GM23338 (cell line): ENCODE results near the gene MXRA7. TPM values are rescaled to one million over a fixed set of nuclear protein-coding genes. Genes with fewer than 3 reads are reported as not detected.

Experiments used
- ATAC-seq: fragments of 200-7000 bp; cut with Tn5 transposase; 3 replicates; pipeline ENCODE4 v1.9.1; 2020
- DNase-seq: peaks from one replicate; pipeline ENCODE4 v3.0.0-alpha.2; 2015; ENCODE audit warnings: low spot score
- H2AFZ ChIP-seq: fragments of 200-600 bp; sonication (generic); 2 replicates; pipeline ENCODE4 v1.8.0; 2016; ENCODE audit warnings: antibody characterized with exemption, mild to moderate bottlenecking, moderate library complexity
- H3F3A ChIP-seq: fragments of 200-600 bp; sonication (generic); replicated peaks from 2 replicates; pipeline ENCODE4 v1.8.0; 2017; ENCODE audit warnings: antibody characterized with exemption, mixed run types, low read depth
- H3K27ac ChIP-seq: fragments of 200-600 bp; sonication (generic); 2 replicates; pipeline ENCODE4 v1.6.1; 2016; ENCODE audit warnings: low read depth
- H3K27me3 ChIP-seq: fragments of 200-600 bp; sonication (generic); 2 replicates; pipeline ENCODE4 v1.8.0; 2016; ENCODE audit warnings: mild to moderate bottlenecking, mixed run types, moderate library complexity; ENCODE audit not compliant: insufficient read depth
- H3K36me3 ChIP-seq: fragments of 200-600 bp; sonication (generic); 2 replicates; pipeline ENCODE4 v1.8.0; 2016; ENCODE audit warnings: mild to moderate bottlenecking; ENCODE audit not compliant: insufficient read depth
- H3K4me1 ChIP-seq: fragments of 200-600 bp; sonication (generic); 2 replicates; pipeline ENCODE4 v1.8.0; 2016; ENCODE audit warnings: mild to moderate bottlenecking, moderate library complexity; ENCODE audit not compliant: insufficient read depth
- H3K4me2 ChIP-seq: fragments of 200-600 bp; sonication (generic); 2 replicates; pipeline ENCODE4 v1.7.1; 2017; ENCODE audit warnings: mixed run types
- H3K4me3 ChIP-seq: fragments of 200-600 bp; sonication (generic); 2 replicates; pipeline ENCODE4 v1.6.1; 2016; ENCODE audit warnings: mixed run types
- H3K79me2 ChIP-seq: fragments of 200-600 bp; sonication (generic); replicated peaks from 2 replicates; pipeline ENCODE4 v1.8.0; 2017; ENCODE audit warnings: mild to moderate bottlenecking; ENCODE audit not compliant: insufficient read depth
- H3K9me2 ChIP-seq: fragments of 200-600 bp; sonication (generic); 2 replicates; pipeline ENCODE4 v1.8.0; 2017; ENCODE audit not compliant: insufficient read depth
- H4K20me1 ChIP-seq: fragments of 200-600 bp; sonication (generic); replicated peaks from 2 replicates; pipeline ENCODE4 v1.8.0; 2017; ENCODE audit warnings: mild to moderate bottlenecking; ENCODE audit not compliant: insufficient read depth
- H3K27ac Mint-ChIP-seq: 2 replicates; pipeline ENCODE4 v1.8.0; 2020; ENCODE audit warnings: inconsistent platforms, mild to moderate bottlenecking, moderate library complexity, mixed read lengths
- H3K27me3 Mint-ChIP-seq: 3 replicates; pipeline ENCODE4 v1.8.0; 2022; ENCODE audit warnings: low read depth, mild to moderate bottlenecking, moderate library complexity, mixed read lengths, inconsistent platforms; ENCODE audit not compliant: insufficient read depth, poor library complexity
- H3K36me3 Mint-ChIP-seq: 3 replicates; pipeline ENCODE4 v1.8.0; 2021; ENCODE audit warnings: low read depth, mild to moderate bottlenecking, inconsistent platforms, moderate library complexity, mixed read lengths
- H3K4me1 Mint-ChIP-seq: 3 replicates; pipeline ENCODE4 v1.8.0; 2020; ENCODE audit warnings: mild to moderate bottlenecking, inconsistent platforms, mixed read lengths
- H3K4me3 Mint-ChIP-seq: 3 replicates; pipeline ENCODE4 v1.8.0; 2021; ENCODE audit warnings: moderate library complexity, mild to moderate bottlenecking, inconsistent platforms, mixed read lengths
- H3K9me3 Mint-ChIP-seq: 3 replicates; pipeline ENCODE4 v1.8.0; 2020; ENCODE audit warnings: moderate library complexity, mild to moderate bottlenecking, inconsistent platforms, mixed read lengths
- CREB1 ChIP-seq: fragments of 250-450 bp; sonication (Bioruptor Pico); IDR thresholded peaks from 2 replicates; pipeline ENCODE4 v1.5.0; 2020; ENCODE audit warnings: low read depth, mild to moderate bottlenecking, moderate library complexity
- CTCF ChIP-seq, 2 experiments: fragments of 200-600 bp in 1 of 2; sonication (generic) in 1 of 2; conservative IDR thresholded peaks; 2 replicates each; pipeline versions ENCODE4 v1.5.1 to v1.6.1; 2016 to 2017; ENCODE audit warnings: antibody characterized with exemption in 2 of 2, low read depth in 2 of 2, mild to moderate bottlenecking in 2 of 2, moderate library complexity in 1 of 2
- ETS1 ChIP-seq: IDR thresholded peaks from 2 replicates; pipeline ENCODE4 v1.6.1; 2016; ENCODE audit warnings: antibody characterized with exemption
- EZH2 ChIP-seq: fragments of 200-600 bp; sonication (generic); IDR thresholded peaks from one replicate; pipeline ENCODE4 v1.8.0; 2017; ENCODE audit warnings: antibody characterized with exemption, mild to moderate bottlenecking, low read depth; ENCODE audit not compliant: unreplicated experiment
- EZH2phosphoT487 ChIP-seq: fragments of 200-600 bp; sonication (generic); IDR thresholded peaks from one replicate; pipeline ENCODE4 v1.8.1; 2018; ENCODE audit warnings: antibody characterized with exemption; ENCODE audit not compliant: unreplicated experiment
- JUNB ChIP-seq: IDR thresholded peaks from one replicate; pipeline ENCODE4 v1.6.1; 2016; ENCODE audit warnings: antibody characterized with exemption; ENCODE audit not compliant: unreplicated experiment
- NANOG ChIP-seq: IDR thresholded peaks from 2 replicates; pipeline ENCODE4 v1.6.1; 2016; ENCODE audit warnings: antibody characterized with exemption, borderline replicate concordance
- POLR2AphosphoS5 ChIP-seq: IDR thresholded peaks from 2 replicates; pipeline ENCODE4 v1.6.1; 2016; ENCODE audit warnings: antibody characterized with exemption, low read depth
- REST ChIP-seq: IDR thresholded peaks from one replicate; pipeline ENCODE4 v1.6.1; 2018; ENCODE audit warnings: antibody characterized with exemption; ENCODE audit not compliant: unreplicated experiment
- STAT1 ChIP-seq: IDR thresholded peaks from one replicate; pipeline ENCODE4 v1.6.1; 2016; ENCODE audit warnings: antibody characterized with exemption; ENCODE audit not compliant: unreplicated experiment
- ZNF331 ChIP-seq: fragments of 250-450 bp; sonication (Bioruptor Pico); IDR thresholded peaks from 2 replicates; pipeline ENCODE4 v1.5.0; 2020; ENCODE audit warnings: low read depth, mild to moderate bottlenecking, moderate library complexity
- polyA plus RNA-seq: library from polyadenylated mRNA; unstranded; fragments of >200 nt; fragmentation: Nextera tagmentation; extraction: Ambion mirVana; gene quantifications from 2 replicates; pipeline ENCODE4 v1.2.1, GENCODE V29; 2016
- total RNA-seq: library from RNA; depleted of rRNA; stranded (reverse); fragments of >200 nt; shearing (Covaris generic); gene quantifications from 2 replicates; pipeline ENCODE4 v1.2.3, GENCODE V29; 2014

MXRA7 gene
- total and polyA plus RNA-seq, 2 experiments from 2014 or later, result 12.1 to 46.6 TPM

GRCh38 chr17:76654408-76654807 lies 56.4 kb downstream of the MXRA7 start (continued):
- no peak for TF ChIP-seq CTCF (conservative IDR thresholded peaks at IDR 0.05; ENCODE audit: low read depth in 2 of 2)
- no peak for TF ChIP-seq ZNF331 (CRISPR knock-in tag)
- TF ChIP-seq JUNB, result no peak
- TF ChIP-seq POLR2AphosphoS5, result no peak
- TF ChIP-seq NANOG, result no peak
- no peak for TF ChIP-seq REST
- TF ChIP-seq EZH2phosphoT487, result no peak
- no peak for TF ChIP-seq ETS1
- TF ChIP-seq CREB1, result no peak

GRCh38 chr17:76650504-76650903 lies 60.3 kb downstream of the MXRA7 start:
- Histone ChIP-seq H2AFZ (no peak overlapping the region), H3F3A (no peaks in the 10 kb centered on the region), H3K4me3 (no peak overlapping the region), H3K27me3 (no peaks in the 10 kb centered on the region), H3K9me2 (peaks cover 8% of the 10 kb centered on the region; the same call in 1 of the 2 replicates), H3K79me2 (no peaks in the 10 kb centered on the region), H3K4me2 (no peak overlapping the region), H3K4me1 (no peaks in the 10 kb centered on the region), H3K36me3 (no peaks in the 10 kb centered on the region), H4K20me1 (no peaks in the 10 kb centered on the region), H3K27ac (no peak overlapping the region)
- no peak for ATAC-seq
- peaks cover 5% of the 10 kb centered on the region for H3K27me3 Mint-ChIP-seq
- H3K36me3 Mint-ChIP-seq, result peaks cover 3% of the 10 kb centered on the region; the same call in 1 of the 3 replicates
- no peaks in the 10 kb centered on the region for H3K4me1 Mint-ChIP-seq
- DNase-seq, result no peak
- H3K27ac Mint-ChIP-seq, result no peak overlapping the region
- peaks cover 5% of the 10 kb centered on the region; the same call in 2 of the 3 replicates for H3K9me3 Mint-ChIP-seq
- H3K4me3 Mint-ChIP-seq, result no peak overlapping the region
- TF ChIP-seq STAT1, result no peak
- TF ChIP-seq EZH2phosphoT487, result no peak
- no peak for TF ChIP-seq REST
- no peak for TF ChIP-seq CTCF (conservative IDR thresholded peaks at IDR 0.05; ENCODE audit: low read depth in 2 of 2)
- TF ChIP-seq NANOG, result no peak
- TF ChIP-seq JUNB, result no peak
- TF ChIP-seq EZH2, result no peak
- TF ChIP-seq ETS1, result no peak
- TF ChIP-seq ZNF331 (CRISPR knock-in tag), result no peak
- no peak for TF ChIP-seq CREB1
